Breast epithelium (tissue), 4 donors: Measurements from ENCODE around the gene REEP1. TPM values are rescaled to one million over a fixed set of nuclear protein-coding genes. Genes with fewer than 3 reads are reported as not detected.
"Not testable (repeated sequence)": the region's sequence is repeated elsewhere in the genome, so short reads cannot be mapped to it uniquely, and the experiment has no call there.

Experiments used
- DNase-seq, 2 donors: peaks; one replicate each; pipeline ENCODE4 v3.0.0-alpha.2; 2019; ENCODE audit warnings: low spot score in 2 of 2
- H3K27ac ChIP-seq, 2 donors: fragments of 200-600 bp; sonication (generic) in 1 of 2; one replicate each; pipeline ENCODE4 v1.5.1; 2016 to 2019; ENCODE audit warnings: mild to moderate bottlenecking in 1 of 2
- H3K27me3 ChIP-seq, 2 donors: fragments of 200-600 bp; sonication (generic) in 1 of 2; one replicate each; pipeline versions ENCODE4 v1.5.1 to v1.6.0; 2017 to 2019; ENCODE audit warnings: control low read depth in 1 of 2, mild to moderate bottlenecking in 1 of 2
- H3K36me3 ChIP-seq: fragments of 200-600 bp; one replicate; pipeline ENCODE4 v1.5.1; 2019
- H3K4me1 ChIP-seq, 2 donors: fragments of 200-600 bp; sonication (generic); one replicate each; pipeline ENCODE4 v1.5.1; 2016 to 2019; ENCODE audit warnings: control low read depth in 1 of 2
- H3K4me3 ChIP-seq, 3 donors: fragments of 200-600 bp; sonication (generic); 1 replicate in 2 of 3; 2 replicates in 1 of 3; pipeline ENCODE4 v1.5.1; 2016 to 2019; ENCODE audit warnings: mild to moderate bottlenecking in 3 of 3, moderate library complexity in 2 of 3
- H3K9me3 ChIP-seq, 2 donors: fragments of 200-600 bp; sonication (generic) in 1 of 2; one replicate each; pipeline ENCODE4 v1.5.1; 2016 to 2019; ENCODE audit warnings: control low read depth in 1 of 2
- CTCF ChIP-seq, 3 donors: fragments of 450-650 bp; IDR thresholded peaks; one replicate each; pipeline ENCODE4 v1.5.1; 2016 to 2017; ENCODE audit warnings: antibody characterized with exemption in 3 of 3, mild to moderate bottlenecking in 3 of 3, moderate library complexity in 3 of 3
- POLR2A ChIP-seq: fragments of 450-650 bp; IDR thresholded peaks from one replicate; pipeline ENCODE4 v1.6.1; 2016; ENCODE audit warnings: antibody characterized with exemption, mild to moderate bottlenecking, moderate library complexity
- POLR2AphosphoS5 ChIP-seq, 3 donors: sonication (generic); formaldehyde crosslinking; IDR thresholded peaks; one replicate each; pipeline ENCODE4 v1.6.1; 2017; ENCODE audit warnings: antibody characterized with exemption in 3 of 3
- intact Hi-C: fragments of 100-400 bp; cut with DNase I; formaldehyde crosslinking; loops from one replicate; pipeline ENCODE4 v1.15.1; 2023; ENCODE audit warnings: low total_unique reads
- total RNA-seq, 3 donors: library from RNA; depleted of rRNA; stranded (reverse); fragments of >200 nt; gene quantifications; one replicate each; pipeline ENCODE4 v1.1.0, GENCODE V29; 2016

Gene REEP1
- total RNA-seq, 3 donors from 2014 or later, result 0.32 to 3.8 (median 1.3) TPM

- Histone ChIP-seq H3K9me3 (no peaks in the 10 kb centered on the region), H3K36me3 (no peaks in the 10 kb centered on the region), H3K4me3 (no peak overlapping the region), H3K27me3 (no peaks in the 10 kb centered on the region), H3K27ac (no peak overlapping the region), H3K4me1 (no peaks in the 10 kb centered on the region)
- intact Hi-C loops, result no loop called here
- no peak for DNase-seq
- no peak for TF ChIP-seq POLR2AphosphoS5 (IDR thresholded peaks at IDR 0.05)
- TF ChIP-seq CTCF (IDR thresholded peaks at IDR 0.05), result no peak
- no peak for TF ChIP-seq POLR2A
Observed at GRCh38 chr2:86358957-86359356, 21.5 kb upstream of the REEP1 start.

DNA sequence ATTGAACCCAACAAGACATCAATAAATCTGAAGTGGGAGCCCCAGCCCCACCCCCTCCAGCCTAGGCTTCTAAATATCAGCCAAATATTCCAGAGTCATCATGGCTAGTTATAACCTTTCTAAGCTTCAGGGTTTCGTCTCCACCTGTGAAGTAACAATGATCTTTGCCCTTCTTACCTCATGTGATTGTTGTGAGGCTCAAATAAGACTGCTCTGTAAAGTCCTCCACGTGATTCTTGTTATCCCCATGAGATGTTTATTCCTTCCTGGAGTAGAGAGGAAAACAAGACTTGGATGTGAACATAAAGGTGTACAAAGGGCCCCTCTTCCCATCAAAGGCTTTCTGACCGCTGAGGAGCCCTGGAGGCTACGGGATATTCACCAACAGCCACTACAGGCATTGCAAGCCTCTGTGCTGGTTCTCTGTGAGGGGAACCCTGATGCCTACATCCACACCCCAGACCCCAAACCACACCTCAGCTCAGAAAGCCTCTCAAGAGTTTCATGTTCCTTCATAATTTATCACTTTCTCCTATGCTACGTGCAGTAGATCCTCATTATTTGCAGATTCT is 20.1 kb upstream of the REEP1 start:
- no peaks in the 10 kb centered on the region for H3K36me3 ChIP-seq
- no peaks in the 10 kb centered on the region for H3K27me3 ChIP-seq
- no peaks in the 10 kb centered on the region for H3K4me1 ChIP-seq
- H3K27ac ChIP-seq, result no peak overlapping the region
- H3K9me3 ChIP-seq, result no peaks in the 10 kb centered on the region
- DNase-seq, result no peak
- no peak overlapping the region for H3K4me3 ChIP-seq
- TF ChIP-seq POLR2AphosphoS5 (IDR thresholded peaks at IDR 0.05), result no peak
- no peak for TF ChIP-seq CTCF (IDR thresholded peaks at IDR 0.05)
- TF ChIP-seq POLR2A, result no peak
- intact Hi-C loops, result no loop called here

DNA sequence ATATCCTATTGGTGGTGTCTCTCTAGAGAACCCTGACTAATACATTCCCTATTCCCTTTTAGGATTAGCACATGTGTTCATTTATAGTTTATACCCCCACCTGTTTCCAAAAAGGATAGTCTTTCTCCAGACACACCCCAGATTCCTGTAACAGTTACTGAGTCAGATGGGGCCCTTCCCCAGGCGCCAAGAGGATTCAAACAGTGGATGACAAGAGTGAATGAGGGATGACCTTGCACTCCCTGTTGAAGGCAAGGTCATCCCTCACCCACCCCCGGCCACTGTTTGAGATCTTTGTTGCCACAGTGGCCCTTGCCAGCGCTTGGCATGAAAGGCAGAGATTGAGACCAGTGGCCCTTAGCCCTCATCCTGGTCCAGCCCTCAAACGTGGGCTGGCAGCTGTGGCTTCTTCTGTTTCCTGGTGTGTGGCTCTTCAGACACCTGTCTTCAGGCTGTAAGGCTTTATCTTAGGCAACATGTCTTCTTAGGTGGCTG is 15.3 kb upstream of the REEP1 start:
- Histone ChIP-seq H3K4me1 (no peaks in the 10 kb centered on the region), H3K9me3 (no peaks in the 10 kb centered on the region), H3K27ac (no peak overlapping the region), H3K36me3 (no peaks in the 10 kb centered on the region), H3K4me3 (no peak overlapping the region), H3K27me3 (no peaks in the 10 kb centered on the region)
- intact Hi-C loops, result no loop called here
- DNase-seq, result no peak
- TF ChIP-seq POLR2A (no peak), POLR2AphosphoS5 (IDR thresholded peaks at IDR 0.05) (no peak), CTCF (IDR thresholded peaks at IDR 0.05) (no peak)

DNA sequence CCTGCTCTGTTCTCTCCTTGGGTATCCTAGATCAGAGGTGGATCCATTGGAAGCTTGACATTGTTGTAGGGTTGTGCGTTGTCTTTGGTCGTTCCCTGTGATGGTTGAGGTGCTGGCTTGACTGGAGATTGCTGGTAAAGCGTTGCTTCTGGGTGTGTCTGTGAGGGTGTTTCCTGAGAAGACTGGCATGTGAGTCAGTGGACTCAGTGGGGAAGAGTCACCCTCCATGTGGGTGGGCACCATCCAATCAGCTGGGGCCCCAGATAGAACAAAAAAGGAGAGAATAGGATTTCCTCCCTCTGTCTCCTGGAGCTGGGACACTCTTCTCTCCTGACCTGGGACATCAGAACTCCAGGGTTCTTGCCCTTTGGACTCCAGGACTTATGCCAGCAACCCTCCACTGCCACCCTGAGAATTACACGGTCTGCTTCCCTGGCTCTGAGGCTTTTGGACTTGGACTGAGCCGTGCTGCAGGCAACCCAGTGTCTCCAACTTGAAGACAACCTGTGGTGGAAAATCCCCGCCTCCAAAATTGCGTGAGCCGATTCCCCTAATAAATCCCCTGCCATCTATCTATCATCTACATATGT is 14.8 kb upstream of the REEP1 start:
- no peak for TF ChIP-seq POLR2AphosphoS5 (IDR thresholded peaks at IDR 0.05)
- no peak for TF ChIP-seq POLR2A
- Histone ChIP-seq H3K36me3 (no peaks in the 10 kb centered on the region), H3K9me3 (no peaks in the 10 kb centered on the region), H3K4me1 (no peaks in the 10 kb centered on the region), H3K27ac (no peak overlapping the region), H3K27me3 (no peaks in the 10 kb centered on the region), H3K4me3 (no peak overlapping the region)
- no peak for DNase-seq
- intact Hi-C loops, result no loop called here

- Histone ChIP-seq H3K4me1 (no peaks in the 10 kb centered on the region), H3K27me3 (no peaks in the 10 kb centered on the region), H3K4me3 (no peak overlapping the region), H3K36me3 (no peaks in the 10 kb centered on the region), H3K9me3 (no peaks in the 10 kb centered on the region), H3K27ac (no peak overlapping the region)
- intact Hi-C loops, result no loop called here
- no peak for DNase-seq
- no peak for TF ChIP-seq POLR2A
- TF ChIP-seq POLR2AphosphoS5 (IDR thresholded peaks at IDR 0.05), result no peak
Observed at GRCh38 chr2:86350751-86351150, 13.3 kb upstream of the REEP1 start.

DNA sequence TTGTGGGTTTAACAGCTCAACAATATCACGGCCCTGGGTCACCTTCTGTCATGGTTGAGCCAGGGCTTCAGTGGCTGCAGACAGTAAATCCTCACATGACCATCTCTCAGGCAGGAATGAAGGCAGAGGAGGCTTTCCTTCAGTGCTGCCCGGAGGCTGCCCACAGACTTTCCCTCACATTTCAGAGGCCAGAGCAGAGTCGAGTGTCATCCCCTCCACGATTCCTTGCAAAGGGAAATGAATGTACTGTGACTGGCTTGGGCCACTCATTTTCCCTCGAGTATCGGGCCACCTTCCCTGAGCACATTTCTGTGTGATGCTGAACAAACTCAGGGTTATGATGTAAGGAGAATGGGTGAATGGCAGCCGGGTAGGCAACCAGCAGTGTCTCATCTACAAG is 10.0 kb upstream of the REEP1 start:
- Histone ChIP-seq H3K9me3 (peaks cover 0 to under 1% of the 10 kb centered on the region in 2 donors), H3K4me3 (no peak overlapping the region), H3K36me3 (no peaks in the 10 kb centered on the region), H3K4me1 (no peaks in the 10 kb centered on the region), H3K27ac (no peak overlapping the region), H3K27me3 (no peaks in the 10 kb centered on the region)
- intact Hi-C loops, result no loop called here
- DNase-seq, result no peak
- TF ChIP-seq POLR2AphosphoS5 (IDR thresholded peaks at IDR 0.05), result no peak
- no peak for TF ChIP-seq CTCF (IDR thresholded peaks at IDR 0.05)
- no peak for TF ChIP-seq POLR2A

GRCh38 chr2:86345783-86346370 is 8.5 kb upstream of the REEP1 start:
- H3K27ac ChIP-seq, H3K4me1 ChIP-seq, H3K4me3 ChIP-seq, H3K9me3 ChIP-seq, DNase-seq, H3K27me3 ChIP-seq, H3K36me3 ChIP-seq, intact Hi-C loops: not testable (repeated sequence)
